Caco-2 (cell line): ENCODE data around the gene PTH1R. TPM values are rescaled to one million over a fixed set of nuclear protein-coding genes. Genes with fewer than 3 reads are reported as not detected.

ENCODE experiments used
- BruUV-seq: library from RNA; stranded (reverse); fragments of 400-500 nt; replicated peaks from 2 replicates; lab custom pipeline; 2021; lab: Mats Ljungman, UMichigan
- CTCF ChIA-PET: fragments of 300-600 bp; sonication (Branson Sonifier 250); formaldehyde crosslinking; loops from one replicate; lab custom pipeline; 2022; ENCODE audit warnings: antibody characterized with exemption; lab: Charles Lee
- POLR2A ChIA-PET: fragments of 300-600 bp; sonication (Branson Sonifier 250); formaldehyde crosslinking; loops from one replicate; lab custom pipeline; 2022; ENCODE audit warnings: antibody characterized with exemption; lab: Charles Lee
- DNase-seq, 2 experiments: peaks; one replicate each; pipeline versions ENCODE4 v3.0.0 to v3.0.0-alpha.2; 2020 to 2022
- H3K27me3 ChIP-seq: replicated peaks from 2 replicates; pipeline ENCODE4 v1.6.0; 2011; ENCODE audit warnings: low read length; ENCODE audit not compliant: control insufficient read depth, insufficient read depth
- H3K36me3 ChIP-seq: 2 replicates; pipeline ENCODE4 v1.5.1; 2011; ENCODE audit warnings: low read length; ENCODE audit not compliant: control insufficient read depth, insufficient read depth
- H3K4me1 ChIP-seq: fragments of 250-450 bp; sonication (Bioruptor Pico); 2 replicates; pipeline ENCODE4 v1.5.1; 2020; ENCODE audit warnings: mild to moderate bottlenecking
- H3K4me3 ChIP-seq: 2 replicates; pipeline ENCODE4 v1.5.1; 2011; ENCODE audit warnings: low read depth, mild to moderate bottlenecking, control low read depth, low read length
- H3K9me3 ChIP-seq: fragments of 250-450 bp; sonication (Bioruptor Pico); 2 replicates; pipeline ENCODE4 v1.5.1; 2020; ENCODE audit warnings: mild to moderate bottlenecking, moderate library complexity
- H3K27ac Mint-ChIP-seq: one replicate; pipeline ENCODE4 v1.8.0; 2022; ENCODE audit warnings: mixed read lengths; ENCODE audit not compliant: unreplicated experiment
- H3K27me3 Mint-ChIP-seq: one replicate; pipeline ENCODE4 v1.8.0; 2022; ENCODE audit warnings: mixed read lengths; ENCODE audit not compliant: insufficient read depth, unreplicated experiment
- H3K36me3 Mint-ChIP-seq: one replicate; pipeline ENCODE4 v1.8.0; 2022; ENCODE audit warnings: mild to moderate bottlenecking, mixed read lengths; ENCODE audit not compliant: insufficient read depth, unreplicated experiment
- H3K4me1 Mint-ChIP-seq: one replicate; pipeline ENCODE4 v1.8.0; 2022; ENCODE audit warnings: low read depth, mixed read lengths; ENCODE audit not compliant: unreplicated experiment
- H3K4me3 Mint-ChIP-seq: one replicate; pipeline ENCODE4 v1.8.0; 2022; ENCODE audit warnings: mild to moderate bottlenecking, moderate library complexity, mixed read lengths; ENCODE audit not compliant: unreplicated experiment
- H3K9me3 Mint-ChIP-seq: one replicate; pipeline ENCODE4 v1.8.0; 2022; ENCODE audit warnings: mixed read lengths; ENCODE audit not compliant: unreplicated experiment
- CTCF ChIP-seq, 2 experiments: fragments of 200-600 bp in 1 of 2; IDR thresholded peaks; 1 replicate in 1 of 2; 2 replicates in 1 of 2; pipeline versions ENCODE4 v1.5.1 to v1.8.0; 2011 to 2022; ENCODE audit warnings: antibody characterized with exemption in 1 of 2, control low read depth in 1 of 2, inconsistent platforms in 1 of 2, low read depth in 1 of 2, low read length in 1 of 2, mild to moderate bottlenecking in 1 of 2, moderate library complexity in 1 of 2; ENCODE audit not compliant: insufficient read depth in 1 of 2, severe bottlenecking in 1 of 2, unreplicated experiment in 1 of 2
- intact Hi-C: fragments of 100-400 bp; cut with micrococcal nuclease; formaldehyde crosslinking; loops from one replicate; pipeline ENCODE4 v1.10.0; 2022; ENCODE audit not compliant: unreplicated experiment
- total RNA-seq: library from RNA; stranded (reverse); gene quantifications from 2 replicates; pipeline ENCODE4 v1.2.3, GENCODE V29; 2022

Gene PTH1R
- total RNA-seq, 1 experiment from 2014 or later: 5.1 TPM

GRCh38 chr3:46944191-46944590, 66.7 kb downstream of the PTH1R start:
- ChIA-PET CTCF (interaction anchor here (0.6 to 2.5 kb wide), 4 partner anchors 9 to 378 kb away, joined by 3 to 19 read pairs (median 5); no protein-coding TSS in a partner anchor), POLR2A (interaction anchor here (1.5 to 1.8 kb wide), 2 partner anchors 9 to 35 kb away, joined by 6 read pairs; partner anchors contain the start of gene NBEAL2)
- Mint-ChIP-seq H3K27me3 (no peaks in the 10 kb centered on the region), H3K4me1 (peaks cover 89% of the 10 kb centered on the region), H3K36me3 (peaks cover 69% of the 10 kb centered on the region), H3K27ac (peak overlapping the region; percentile 95), H3K4me3 (peak overlapping the region; percentile 52), H3K9me3 (no peaks in the 10 kb centered on the region)
- no peaks in the 10 kb centered on the region for H3K27me3 ChIP-seq
- H3K36me3 ChIP-seq: peaks cover 7% of the 10 kb centered on the region
- TSS peak; percentile 64 for BruUV-seq
- H3K9me3 ChIP-seq: no peaks in the 10 kb centered on the region
- peaks cover 90% of the 10 kb centered on the region for H3K4me1 ChIP-seq
- H3K4me3 ChIP-seq: no peak overlapping the region
- intact Hi-C loops: loop anchor here (5.0 kb wide), 1 partner anchor 53 kb away; no protein-coding TSS in a partner anchor
- TF ChIP-seq CTCF (IDR thresholded peaks at IDR 0.05; ENCODE audit: insufficient read depth in 1 of 2, low read depth in 1 of 2, low read length in 1 of 2, severe bottlenecking in 1 of 2, unreplicated experiment in 1 of 2): no peak
- peak; percentile 39 to 61 for DNase-seq

DNA sequence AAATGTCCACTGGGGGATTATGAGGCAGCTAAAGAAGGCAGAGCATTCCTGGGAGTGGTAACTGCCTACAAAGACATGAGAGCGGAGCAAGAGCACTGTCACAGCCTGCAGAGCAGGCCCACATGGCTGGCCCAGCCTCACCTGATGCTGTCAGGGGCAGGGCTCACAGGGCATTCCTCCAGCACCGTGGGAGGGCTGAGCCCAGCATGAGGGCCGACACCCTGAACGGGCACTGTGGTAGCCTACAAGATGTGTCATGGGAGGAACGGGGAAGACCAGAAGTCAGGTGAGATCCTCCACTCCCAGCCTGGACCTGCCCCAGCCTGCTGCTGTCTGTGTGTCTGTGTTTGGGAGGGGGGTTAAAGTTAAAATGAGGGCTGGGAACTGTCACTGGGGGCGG, 68.9 kb downstream of the PTH1R start:
- H3K4me3 Mint-ChIP-seq: peak overlapping the region; percentile 46
- Histone ChIP-seq H3K4me1 (peaks cover 80% of the 10 kb centered on the region), H3K36me3 (peaks cover 3% of the 10 kb centered on the region; the same call in 1 of the 2 replicates), H3K27me3 (no peaks in the 10 kb centered on the region), H3K4me3 (no peak overlapping the region), H3K9me3 (no peaks in the 10 kb centered on the region)
- peaks cover 73% of the 10 kb centered on the region for H3K4me1 Mint-ChIP-seq
- ChIA-PET POLR2A (no interaction called here), CTCF (interaction anchor here (2.2 kb wide), 1 partner anchor 11 kb away, joined by 14 read pairs; no protein-coding TSS in a partner anchor)
- no peaks in the 10 kb centered on the region for H3K9me3 Mint-ChIP-seq
- no peak for DNase-seq
- TF ChIP-seq CTCF (IDR thresholded peaks at IDR 0.05; ENCODE audit: insufficient read depth in 1 of 2, low read depth in 1 of 2, low read length in 1 of 2, severe bottlenecking in 1 of 2, unreplicated experiment in 1 of 2): no peak
- no peaks in the 10 kb centered on the region for H3K27me3 Mint-ChIP-seq
- H3K27ac Mint-ChIP-seq: peak overlapping the region; percentile 95
- peaks cover 63% of the 10 kb centered on the region for H3K36me3 Mint-ChIP-seq
- intact Hi-C loops: no loop called here
- no TSS peak for BruUV-seq

- DNase-seq: no peak
- Histone ChIP-seq H3K4me3 (no peak overlapping the region), H3K36me3 (peaks cover 3% of the 10 kb centered on the region; the same call in 1 of the 2 replicates), H3K27me3 (no peaks in the 10 kb centered on the region), H3K9me3 (no peaks in the 10 kb centered on the region), H3K4me1 (peaks cover 76% of the 10 kb centered on the region)
- Mint-ChIP-seq H3K9me3 (no peaks in the 10 kb centered on the region), H3K36me3 (peaks cover 63% of the 10 kb centered on the region), H3K4me1 (peaks cover 70% of the 10 kb centered on the region), H3K27me3 (no peaks in the 10 kb centered on the region), H3K4me3 (peak overlapping the region; percentile 46), H3K27ac (peak overlapping the region; percentile 95)
- no peak for TF ChIP-seq CTCF (IDR thresholded peaks at IDR 0.05; ENCODE audit: insufficient read depth in 1 of 2, low read depth in 1 of 2, low read length in 1 of 2, severe bottlenecking in 1 of 2, unreplicated experiment in 1 of 2)
- intact Hi-C loops: no loop called here
- ChIA-PET CTCF (interaction anchor here (2.2 kb wide), 1 partner anchor 12 kb away, joined by 14 read pairs; no protein-coding TSS in a partner anchor), POLR2A (interaction anchor here (0.7 kb wide), 1 partner anchor 30 kb away, joined by 5 read pairs; no protein-coding TSS in a partner anchor)
- BruUV-seq: no TSS peak
These were observed 69.5 kb downstream of the PTH1R start for GRCh38 chr3:46946856-46947545.
